ENCODE results near the gene DENND6A. TPM values are rescaled to one million over a fixed set of nuclear protein-coding genes. Genes with fewer than 3 reads are reported as not detected.
A peak's percentile ranks its signal among the peaks of the same experiment; 100 is the strongest.

The DENND6A gene
- total and polyA plus RNA-seq, 2 of the 13 experiments (the other 11 are each of a cell fraction or from before 2014, with no cell fraction given) = 9.4 to 11.1 TPM

DNA sequence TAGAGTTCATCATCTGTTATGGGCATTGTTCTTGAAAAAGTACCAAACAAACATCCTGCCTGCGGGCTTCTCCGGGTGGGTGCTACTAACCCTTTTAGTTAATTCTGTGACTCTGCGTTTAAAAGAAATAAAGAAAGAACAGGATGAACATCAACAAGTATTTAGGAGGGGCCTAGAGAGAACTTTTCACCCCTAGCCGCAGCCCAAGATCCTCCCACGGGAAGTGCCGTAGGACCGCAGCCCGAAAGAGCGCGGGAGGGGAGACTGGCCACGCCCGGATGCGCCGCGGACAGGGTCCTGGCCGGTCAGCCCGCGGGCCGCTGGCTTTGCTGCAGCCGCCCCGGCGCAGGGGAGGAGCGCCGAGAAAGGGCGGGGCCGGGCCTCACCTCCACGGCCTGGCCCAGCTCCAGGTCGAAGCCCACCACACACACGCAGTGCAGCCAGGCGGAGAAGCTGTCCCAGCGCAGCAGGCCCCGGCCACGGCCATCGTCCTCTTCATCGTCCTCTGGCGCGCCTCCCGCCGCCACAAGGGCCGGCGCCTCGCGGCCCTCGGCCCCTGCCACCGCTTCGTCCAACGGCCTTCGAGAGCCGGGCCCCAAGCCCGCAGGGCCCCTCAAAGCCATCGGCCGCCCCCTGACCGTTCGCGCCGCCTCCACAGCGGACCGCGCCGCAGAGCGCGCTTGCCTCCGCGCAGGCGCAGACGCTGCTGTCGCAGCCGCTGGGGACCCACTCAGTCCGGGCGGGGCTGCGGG lies at the start of gene DENND6A (continued):
- TF ChIP-seq, protein P1, sequence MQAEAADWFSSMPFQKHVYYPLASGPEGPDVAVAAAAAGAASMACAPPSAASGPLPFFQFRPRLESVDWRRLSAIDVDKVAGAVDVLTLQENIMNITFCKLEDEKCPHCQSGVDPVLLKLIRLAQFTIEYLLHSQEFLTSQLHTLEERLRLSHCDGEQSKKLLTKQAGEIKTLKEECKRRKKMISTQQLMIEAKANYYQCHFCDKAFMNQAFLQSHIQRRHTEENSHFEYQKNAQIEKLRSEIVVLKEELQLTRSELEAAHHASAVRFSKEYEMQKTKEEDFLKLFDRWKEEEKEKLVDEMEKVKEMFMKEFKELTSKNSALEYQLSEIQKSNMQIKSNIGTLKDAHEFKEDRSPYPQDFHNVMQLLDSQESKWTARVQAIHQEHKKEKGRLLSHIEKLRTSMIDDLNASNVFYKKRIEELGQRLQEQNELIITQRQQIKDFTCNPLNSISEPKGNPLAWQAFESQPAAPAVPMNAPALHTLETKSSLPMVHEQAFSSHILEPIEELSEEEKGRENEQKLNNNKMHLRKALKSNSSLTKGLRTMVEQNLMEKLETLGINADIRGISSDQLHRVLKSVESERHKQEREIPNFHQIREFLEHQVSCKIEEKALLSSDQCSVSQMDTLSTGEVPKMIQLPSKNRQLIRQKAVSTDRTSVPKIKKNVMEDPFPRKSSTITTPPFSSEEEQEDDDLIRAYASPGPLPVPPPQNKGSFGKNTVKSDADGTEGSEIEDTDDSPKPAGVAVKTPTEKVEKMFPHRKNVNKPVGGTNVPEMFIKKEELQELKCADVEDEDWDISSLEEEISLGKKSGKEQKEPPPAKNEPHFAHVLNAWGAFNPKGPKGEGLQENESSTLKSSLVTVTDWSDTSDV (CRISPR knock-in tag; IDR thresholded peaks at IDR 0.05) = peak; percentile 87; the same call in 1 of the 2 replicates
- no peak for TF ChIP-seq MAZ (IDR thresholded peaks at IDR 0.05; ENCODE audit: borderline replicate concordance, low read depth, low read length)
- peak; percentile 97 for TF ChIP-seq MAZ (CRISPR knock-in tag; IDR thresholded peaks at IDR 0.05; ENCODE audit: low read depth)
- TF ChIP-seq ZBTB7A (CRISPR knock-in tag; IDR thresholded peaks at IDR 0.05) = peak; percentile 92
- peak; percentile 45 for TF ChIP-seq SRSF1 (optimal IDR thresholded peaks at IDR 0.05; ENCODE audit: low read depth, low read length)
- TF ChIP-seq, protein P2, sequence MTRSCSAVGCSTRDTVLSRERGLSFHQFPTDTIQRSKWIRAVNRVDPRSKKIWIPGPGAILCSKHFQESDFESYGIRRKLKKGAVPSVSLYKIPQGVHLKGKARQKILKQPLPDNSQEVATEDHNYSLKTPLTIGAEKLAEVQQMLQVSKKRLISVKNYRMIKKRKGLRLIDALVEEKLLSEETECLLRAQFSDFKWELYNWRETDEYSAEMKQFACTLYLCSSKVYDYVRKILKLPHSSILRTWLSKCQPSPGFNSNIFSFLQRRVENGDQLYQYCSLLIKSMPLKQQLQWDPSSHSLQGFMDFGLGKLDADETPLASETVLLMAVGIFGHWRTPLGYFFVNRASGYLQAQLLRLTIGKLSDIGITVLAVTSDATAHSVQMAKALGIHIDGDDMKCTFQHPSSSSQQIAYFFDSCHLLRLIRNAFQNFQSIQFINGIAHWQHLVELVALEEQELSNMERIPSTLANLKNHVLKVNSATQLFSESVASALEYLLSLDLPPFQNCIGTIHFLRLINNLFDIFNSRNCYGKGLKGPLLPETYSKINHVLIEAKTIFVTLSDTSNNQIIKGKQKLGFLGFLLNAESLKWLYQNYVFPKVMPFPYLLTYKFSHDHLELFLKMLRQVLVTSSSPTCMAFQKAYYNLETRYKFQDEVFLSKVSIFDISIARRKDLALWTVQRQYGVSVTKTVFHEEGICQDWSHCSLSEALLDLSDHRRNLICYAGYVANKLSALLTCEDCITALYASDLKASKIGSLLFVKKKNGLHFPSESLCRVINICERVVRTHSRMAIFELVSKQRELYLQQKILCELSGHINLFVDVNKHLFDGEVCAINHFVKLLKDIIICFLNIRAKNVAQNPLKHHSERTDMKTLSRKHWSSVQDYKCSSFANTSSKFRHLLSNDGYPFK (CRISPR knock-in tag; IDR thresholded peaks at IDR 0.05; ENCODE audit: borderline replicate concordance) = no peak
- no peak for TF ChIP-seq CSRNP2 (CRISPR knock-in tag; conservative IDR thresholded peaks at IDR 0.05; ENCODE audit: low read depth)
- no peak for TF ChIP-seq ZBTB3 (CRISPR knock-in tag; IDR thresholded peaks at IDR 0.05; ENCODE audit: borderline replicate concordance, low read depth)
- TF ChIP-seq FOXK2 (IDR thresholded peaks at IDR 0.05) = no peak
- peak; percentile 82; the same call in 1 of the 2 replicates for TF ChIP-seq ZNF253 (CRISPR knock-in tag; IDR thresholded peaks at IDR 0.05; ENCODE audit: borderline replicate concordance)
- TF ChIP-seq GATAD2A (CRISPR knock-in tag; IDR thresholded peaks at IDR 0.05) = peak; percentile 10; the same call in 1 of the 2 replicates
- TF ChIP-seq, protein P3, sequence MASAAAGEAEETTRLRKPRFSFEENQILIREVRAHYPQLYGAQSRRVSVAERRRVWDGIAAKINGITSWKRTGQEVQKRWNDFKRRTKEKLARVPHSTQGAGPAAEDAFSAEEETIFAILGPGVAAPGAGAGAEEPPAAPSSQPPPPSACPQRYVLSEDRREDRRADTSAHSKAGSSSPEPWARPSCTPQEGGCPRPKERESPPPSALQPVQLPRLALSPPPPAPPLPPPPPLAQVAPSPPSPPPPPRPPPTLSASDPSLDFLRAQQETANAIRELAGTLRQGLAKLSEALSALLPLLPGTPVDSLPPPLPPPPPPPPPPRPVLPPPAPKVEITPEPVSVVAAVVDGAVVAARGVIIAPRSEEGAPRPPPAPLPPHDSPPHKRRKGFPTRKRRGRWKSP (CRISPR knock-in tag; IDR thresholded peaks at IDR 0.05) = peak; percentile 98
- peak; percentile 64; the same call in 1 of the 2 replicates for TF ChIP-seq GATAD1 (CRISPR knock-in tag; IDR thresholded peaks at IDR 0.05)
- TF ChIP-seq ZNF160 (CRISPR knock-in tag; IDR thresholded peaks at IDR 0.05) = no peak
- no peak for TF ChIP-seq HNRNPL (IDR thresholded peaks at IDR 0.05; ENCODE audit: low read depth, low read length)
- no peak for TF ChIP-seq SIN3B (IDR thresholded peaks at IDR 0.05; ENCODE audit: low read length)
- TF ChIP-seq SYNCRIP (IDR thresholded peaks at IDR 0.05; ENCODE audit: insufficient read depth, low read depth, low read length) = no peak
- TF ChIP-seq TCF7 (IDR thresholded peaks at IDR 0.05; ENCODE audit: low read depth) = no peak
- TF ChIP-seq ZBTB21 (CRISPR knock-in tag; IDR thresholded peaks at IDR 0.05) = no peak
